H9 (cell line): ENCODE measurements around the gene SLC25A20. TPM values are rescaled to one million over a fixed set of nuclear protein-coding genes. Genes with fewer than 3 reads are reported as not detected.

Experiments used
- DNase-seq: peaks from one replicate; pipeline ENCODE4 v3.0.0-alpha.2; 2017
- H2AFZ ChIP-seq: one replicate; pipeline ENCODE4 v1.6.1; 2013; ENCODE audit warnings: mild to moderate bottlenecking, low read length, control low read depth, moderate library complexity
- H2AK5ac ChIP-seq: 2 replicates; pipeline ENCODE4 v1.6.1; 2013; ENCODE audit warnings: low read length, control low read depth, mixed read lengths; ENCODE audit not compliant: insufficient read length
- H2BK120ac ChIP-seq: one replicate; pipeline ENCODE4 v1.6.1; 2013; ENCODE audit warnings: low read depth, mild to moderate bottlenecking, low read length, control low read depth, inconsistent platforms; ENCODE audit not compliant: poor library complexity, severe bottlenecking
- H2BK12ac ChIP-seq: 2 replicates; pipeline ENCODE4 v1.6.1; 2013; ENCODE audit warnings: low read length, control low read depth, mixed read lengths, low read depth; ENCODE audit not compliant: insufficient read length
- H2BK15ac ChIP-seq: 2 replicates; pipeline ENCODE4 v1.6.1; 2013; ENCODE audit warnings: low read depth, low read length, control low read depth
- H2BK20ac ChIP-seq: one replicate; pipeline ENCODE4 v1.6.1; 2013; ENCODE audit warnings: low read depth, mild to moderate bottlenecking, low read length, control low read depth, inconsistent platforms; ENCODE audit not compliant: poor library complexity, severe bottlenecking
- H2BK5ac ChIP-seq: 2 replicates; pipeline ENCODE4 v1.6.1; 2013; ENCODE audit warnings: low read length, control low read depth, mixed read lengths; ENCODE audit not compliant: insufficient read length
- H3K14ac ChIP-seq: 2 replicates; pipeline ENCODE4 v1.6.1; 2013; ENCODE audit warnings: low read length, control low read depth; ENCODE audit not compliant: insufficient read depth
- H3K18ac ChIP-seq: 2 replicates; pipeline ENCODE4 v1.6.1; 2013; ENCODE audit warnings: low read depth, mild to moderate bottlenecking, mixed read lengths, low read length, control low read depth; ENCODE audit not compliant: insufficient read length
- H3K23ac ChIP-seq: 2 replicates; pipeline ENCODE4 v1.6.1; 2013; ENCODE audit warnings: low read length, control low read depth, mixed read lengths, low read depth; ENCODE audit not compliant: insufficient read length
- H3K23me2 ChIP-seq: 2 replicates; pipeline ENCODE4 v1.6.1; 2013; ENCODE audit warnings: low read depth, mild to moderate bottlenecking, mixed read lengths, low read length, control low read depth; ENCODE audit not compliant: insufficient read length, poor library complexity, severe bottlenecking
- H3K27ac ChIP-seq: 2 replicates; pipeline ENCODE4 v1.5.1; 2013; ENCODE audit warnings: low read length, control low read depth, mixed read lengths, low read depth; ENCODE audit not compliant: insufficient read length
- H3K27me3 ChIP-seq: 2 replicates; pipeline ENCODE4 v1.6.1; 2013; ENCODE audit warnings: low read length, control low read depth, inconsistent platforms; ENCODE audit not compliant: insufficient read depth
- H3K4ac ChIP-seq: 2 replicates; pipeline ENCODE4 v1.6.1; 2013; ENCODE audit warnings: low read depth, mild to moderate bottlenecking, control low read depth, inconsistent platforms, low read length, moderate library complexity
- H3K4me1 ChIP-seq: 2 replicates; pipeline ENCODE4 v1.6.1; 2013; ENCODE audit warnings: low read length, control low read depth, inconsistent platforms; ENCODE audit not compliant: insufficient read depth
- H3K4me2 ChIP-seq: 2 replicates; pipeline ENCODE4 v1.6.1; 2013; ENCODE audit warnings: low read length, control low read depth, mixed read lengths; ENCODE audit not compliant: insufficient read length, insufficient read depth
- H3K56ac ChIP-seq: 2 replicates; pipeline ENCODE4 v1.6.1; 2013; ENCODE audit warnings: low read depth, mild to moderate bottlenecking, mixed read lengths, low read length, control low read depth; ENCODE audit not compliant: insufficient read length
- H3K79me1 ChIP-seq: 2 replicates; pipeline ENCODE4 v1.6.1; 2013; ENCODE audit warnings: low read depth, mild to moderate bottlenecking, moderate library complexity, low read length, control low read depth, inconsistent platforms; ENCODE audit not compliant: insufficient read depth, poor library complexity, severe bottlenecking
- H3K79me2 ChIP-seq: 2 replicates; pipeline ENCODE4 v1.6.1; 2013; ENCODE audit warnings: low read length, control low read depth, inconsistent platforms; ENCODE audit not compliant: insufficient read depth
- H3K9ac ChIP-seq: 2 replicates; pipeline ENCODE4 v1.6.1; 2013; ENCODE audit warnings: low read length, control low read depth, mixed read lengths; ENCODE audit not compliant: insufficient read length; ENCODE audit errors: extremely low read depth
- H3K9me3 ChIP-seq: one replicate; pipeline ENCODE4 v1.6.1; 2013; ENCODE audit warnings: low read depth, low read length, inconsistent platforms; ENCODE audit not compliant: control insufficient read depth
- H3T11ph ChIP-seq: one replicate; pipeline ENCODE4 v1.6.1; 2013; ENCODE audit warnings: mild to moderate bottlenecking, low read length, control low read depth, inconsistent platforms
- H4K20me1 ChIP-seq: one replicate; pipeline ENCODE4 v1.6.1; 2013; ENCODE audit not compliant: control insufficient read depth, insufficient read length, insufficient read depth
- H4K5ac ChIP-seq: 2 replicates; pipeline ENCODE4 v1.6.1; 2013; ENCODE audit warnings: low read depth, mild to moderate bottlenecking, mixed read lengths, low read length, control low read depth; ENCODE audit not compliant: insufficient read length
- H4K8ac ChIP-seq: replicated peaks from 2 replicates; pipeline ENCODE4 v1.6.1; 2013; ENCODE audit warnings: low read length, control low read depth, mixed read lengths, low read depth; ENCODE audit not compliant: insufficient read length
- H4K91ac ChIP-seq: 2 replicates; pipeline ENCODE4 v1.6.1; 2013; ENCODE audit warnings: low read depth, mild to moderate bottlenecking, moderate library complexity, mixed read lengths, low read length, control low read depth; ENCODE audit not compliant: insufficient read length
- H3K27ac Mint-ChIP-seq, 3 experiments: 2 replicates in 2 of 3; 3 replicates in 1 of 3; pipeline ENCODE4 v1.8.0; 2020 to 2021; ENCODE audit warnings: mixed read lengths in 3 of 3, mild to moderate bottlenecking in 1 of 3, moderate library complexity in 1 of 3
- H3K27me3 Mint-ChIP-seq: 2 replicates; pipeline ENCODE4 v1.8.0; 2021; ENCODE audit warnings: low read depth, mild to moderate bottlenecking, moderate library complexity, mixed read lengths
- H3K36me3 Mint-ChIP-seq, 3 experiments: 2 replicates in 2 of 3; 3 replicates in 1 of 3; pipeline ENCODE4 v1.8.0; 2020 to 2021; ENCODE audit warnings: low read depth in 3 of 3, mixed read lengths in 3 of 3; ENCODE audit not compliant: insufficient read depth in 1 of 3
- H3K4me1 Mint-ChIP-seq, 2 experiments: 2 replicates each; pipeline ENCODE4 v1.8.0; 2020; ENCODE audit warnings: mixed read lengths in 2 of 2
- H3K4me3 Mint-ChIP-seq, 2 experiments: 2 replicates in 1 of 2; 3 replicates in 1 of 2; pipeline ENCODE4 v1.8.0; 2020 to 2021; ENCODE audit warnings: mild to moderate bottlenecking in 2 of 2, mixed read lengths in 2 of 2, moderate library complexity in 1 of 2
- H3K9me3 Mint-ChIP-seq, 2 experiments: 2 replicates in 1 of 2; 3 replicates in 1 of 2; pipeline ENCODE4 v1.8.0; 2020; ENCODE audit warnings: mild to moderate bottlenecking in 2 of 2, mixed read lengths in 2 of 2, moderate library complexity in 1 of 2
- WGBS: extraction: QIAGEN DNeasy Blood & Tissue Kit; methylation state at CpG from one replicate; pipeline ENCODE4 v1.1.7; 2013; ENCODE audit warnings: missing lambda C conversion rate, low lambda C conversion rate, mixed read lengths; ENCODE audit not compliant: insufficient read length; ENCODE audit errors: extremely low coverage; 5-methylcytosine and 5-hydroxymethylcytosine counted together
- total RNA-seq: library from RNA; stranded (reverse); gene quantifications from 2 replicates; pipeline ENCODE4 v1.2.1, GENCODE V29; 2021
- TF ChIP-seq, protein P1 (sequence below): fragments of 200-600 bp; sonication (generic); conservative IDR thresholded peaks from 3 replicates; pipeline ENCODE4 v1.8.0; 2021; ENCODE audit warnings: antibody characterized with exemption, mild to moderate bottlenecking

Gene SLC25A20
- total RNA-seq, 1 experiment from 2014 or later: 7.4 TPM

GRCh38 chr3:48851407-48851806 lies 47.3 kb downstream of the SLC25A20 start:
- Histone ChIP-seq H3K4me1 (no peaks in the 10 kb centered on the region), H2BK12ac (no peak overlapping the region), H3K56ac (no peak overlapping the region), H2BK5ac (no peak overlapping the region), H3K9ac (no peak overlapping the region), H4K20me1 (no peaks in the 10 kb centered on the region), H3K4me2 (no peak overlapping the region), H3K9me3 (no peaks in the 10 kb centered on the region), H3K14ac (no peak overlapping the region), H3K27me3 (no peaks in the 10 kb centered on the region), H3K23me2 (peaks cover 10% of the 10 kb centered on the region), H3K79me1 (no peaks in the 10 kb centered on the region), H3K18ac (no peak overlapping the region), H4K5ac (no peak overlapping the region), H2AK5ac (no peak overlapping the region), H4K8ac (no peak overlapping the region), H3K27ac (no peak overlapping the region), H3T11ph (no peak overlapping the region), H2BK120ac (no peak overlapping the region), H3K79me2 (no peaks in the 10 kb centered on the region), H3K4ac (no peak overlapping the region), H4K91ac (no peak overlapping the region), H2AFZ (no peak overlapping the region), H3K23ac (no peak overlapping the region), H2BK15ac (no peak overlapping the region), H2BK20ac (no peak overlapping the region)
- no peaks in the 10 kb centered on the region for H3K36me3 Mint-ChIP-seq
- peaks cover 13 to 14% of the 10 kb centered on the region in 2 experiments for H3K4me1 Mint-ChIP-seq
- no peak for DNase-seq
- no peaks in the 10 kb centered on the region for H3K9me3 Mint-ChIP-seq
- no peak overlapping the region for H3K4me3 Mint-ChIP-seq
- WGBS: no CpG with 5 or more reads among the region's 3 CpGs
- TF ChIP-seq, protein P1, sequence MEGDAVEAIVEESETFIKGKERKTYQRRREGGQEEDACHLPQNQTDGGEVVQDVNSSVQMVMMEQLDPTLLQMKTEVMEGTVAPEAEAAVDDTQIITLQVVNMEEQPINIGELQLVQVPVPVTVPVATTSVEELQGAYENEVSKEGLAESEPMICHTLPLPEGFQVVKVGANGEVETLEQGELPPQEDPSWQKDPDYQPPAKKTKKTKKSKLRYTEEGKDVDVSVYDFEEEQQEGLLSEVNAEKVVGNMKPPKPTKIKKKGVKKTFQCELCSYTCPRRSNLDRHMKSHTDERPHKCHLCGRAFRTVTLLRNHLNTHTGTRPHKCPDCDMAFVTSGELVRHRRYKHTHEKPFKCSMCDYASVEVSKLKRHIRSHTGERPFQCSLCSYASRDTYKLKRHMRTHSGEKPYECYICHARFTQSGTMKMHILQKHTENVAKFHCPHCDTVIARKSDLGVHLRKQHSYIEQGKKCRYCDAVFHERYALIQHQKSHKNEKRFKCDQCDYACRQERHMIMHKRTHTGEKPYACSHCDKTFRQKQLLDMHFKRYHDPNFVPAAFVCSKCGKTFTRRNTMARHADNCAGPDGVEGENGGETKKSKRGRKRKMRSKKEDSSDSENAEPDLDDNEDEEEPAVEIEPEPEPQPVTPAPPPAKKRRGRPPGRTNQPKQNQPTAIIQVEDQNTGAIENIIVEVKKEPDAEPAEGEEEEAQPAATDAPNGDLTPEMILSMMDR: no peak
- H3K27me3 Mint-ChIP-seq: peaks cover 5% of the 10 kb centered on the region
- H3K27ac Mint-ChIP-seq: no peak overlapping the region
